Mucosa of gallbladder (tissue), 1 donor: ENCODE measurements around the gene HPCAL1. TPM values are rescaled to one million over a fixed set of nuclear protein-coding genes. Genes with fewer than 3 reads are reported as not detected.

Experiments used
- DNase-seq: peaks from one replicate; pipeline ENCODE4 v3.0.0-alpha.2; 2020; ENCODE audit warnings: low spot score
- total RNA-seq: library from RNA; stranded (reverse); gene quantifications from one replicate; pipeline ENCODE4 v1.2.1, GENCODE V29; 2021
- donor health status: DM: no; HTN: no; CAD: no.

HPCAL1 gene
- total RNA-seq, 1 donor from 2014 or later: 44.0 TPM

- DNase-seq: no peak
Measured at GRCh38 chr2:10336283-10336682, 33.6 kb downstream of the HPCAL1 start.

GRCh38 chr2:10337449-10338269 lies 35.0 kb downstream of the HPCAL1 start:
- DNase-seq: no peak

GRCh38 chr2:10338270-10339188 lies 35.8 kb downstream of the HPCAL1 start:
- no peak for DNase-seq

GRCh38 chr2:10339647-10340592 lies 37.2 kb downstream of the HPCAL1 start:
- DNase-seq: no peak

GRCh38 chr2:10340593-10340975 lies 37.9 kb downstream of the HPCAL1 start:
- no peak for DNase-seq

GRCh38 chr2:10341193-10341592 lies 38.5 kb downstream of the HPCAL1 start:
- DNase-seq: no peak

GRCh38 chr2:10342245-10342951 lies 39.7 kb downstream of the HPCAL1 start:
- DNase-seq: peak; percentile 31

GRCh38 chr2:10343191-10343590 lies 40.5 kb downstream of the HPCAL1 start:
- no peak for DNase-seq

GRCh38 chr2:10343658-10344057 lies 41.0 kb downstream of the HPCAL1 start:
- no peak for DNase-seq

GRCh38 chr2:10344105-10345066 lies 41.7 kb downstream of the HPCAL1 start:
- DNase-seq: no peak

GRCh38 chr2:10345126-10345525 lies 42.4 kb downstream of the HPCAL1 start:
- no peak for DNase-seq

- DNase-seq: no peak
Measured at GRCh38 chr2:10345813-10346212, 43.1 kb downstream of the HPCAL1 start.

GRCh38 chr2:10346929-10347561 lies 44.3 kb downstream of the HPCAL1 start:
- no peak for DNase-seq

- no peak for DNase-seq
Measured at GRCh38 chr2:10347562-10347948, 44.9 kb downstream of the HPCAL1 start.

- no peak for DNase-seq
Measured at GRCh38 chr2:10348891-10349290, 46.2 kb downstream of the HPCAL1 start.

- DNase-seq: no peak
Measured at GRCh38 chr2:10350761-10351160, 48.1 kb downstream of the HPCAL1 start.

- DNase-seq: no peak
Measured at GRCh38 chr2:10352361-10352760, 49.7 kb downstream of the HPCAL1 start.

- DNase-seq: no peak
Measured at GRCh38 chr2:10352972-10353371, 50.3 kb downstream of the HPCAL1 start.

GRCh38 chr2:10353931-10354330 lies 51.2 kb downstream of the HPCAL1 start:
- no peak for DNase-seq
